Testis (tissue), 3 donors: ENCODE data around the gene VWA8. TPM values are rescaled to one million over a fixed set of nuclear protein-coding genes. Genes with fewer than 3 reads are reported as not detected.
"Not testable (repeated sequence)": the region's sequence is repeated elsewhere in the genome, so short reads cannot be mapped to it uniquely, and the experiment has no call there.

Experiments used
- DNase-seq: peaks from one replicate; pipeline ENCODE4 v3.0.0-alpha.2; 2019
- H3K27ac ChIP-seq, 2 donors: fragments of 200-600 bp; sonication (generic); one replicate each; pipeline ENCODE4 v1.5.1; 2019
- H3K27me3 ChIP-seq: fragments of 200-600 bp; sonication (generic); one replicate; pipeline ENCODE4 v1.5.1; 2019
- H3K36me3 ChIP-seq: fragments of 200-600 bp; sonication (generic); one replicate; pipeline ENCODE4 v1.5.1; 2017; ENCODE audit warnings: low read depth; ENCODE audit errors: missing control alignments
- H3K4me1 ChIP-seq: fragments of 200-600 bp; sonication (generic); one replicate; pipeline ENCODE4 v1.5.1; 2019
- H3K4me3 ChIP-seq, 2 donors: fragments of 200-600 bp; sonication (generic); one replicate each; pipeline ENCODE4 v1.5.1; 2017 to 2019
- H3K9me3 ChIP-seq: fragments of 200-600 bp; sonication (generic); one replicate; pipeline ENCODE4 v1.5.1; 2017
- POLR2A ChIP-seq: fragments of 450-650 bp; IDR thresholded peaks from one replicate; pipeline ENCODE4 v1.6.1; 2017; ENCODE audit warnings: antibody characterized with exemption, mild to moderate bottlenecking, moderate library complexity
- WGBS, 2 donors: methylation state at CpG; one replicate each; pipeline ENCODE4 v1.1.5; 2018; 5-methylcytosine and 5-hydroxymethylcytosine counted together
- intact Hi-C: fragments of 100-400 bp; cut with DNase I; formaldehyde crosslinking; loops from one replicate; pipeline ENCODE4 v1.15.1; 2023; ENCODE audit warnings: low total_unique reads
- polyA plus RNA-seq: library from polyadenylated mRNA; stranded (reverse); fragments of 350-450 nt; fragmentation: Illumina TruSeq; extraction: RNeasy Lipid Tissue Mini Kit (QIAGEN cat#74804); gene quantifications from one replicate; pipeline ENCODE4 v1.2.3, GENCODE V29; 2014; ENCODE audit warnings: low read depth, low replicate concordance; ENCODE audit not compliant: insufficient read depth
- total RNA-seq, 2 donors: library from RNA; depleted of rRNA; stranded (reverse); fragments of >200 nt; gene quantifications; one replicate each; pipeline ENCODE4 v1.2.3, GENCODE V29; 2016
- TF ChIP-seq, protein P1 (sequence below), 3 experiments: fragments of 450-650 bp in 2 of 3; fragments of 200-600 bp in 1 of 3; sonication (generic) in 1 of 3; IDR thresholded peaks; one replicate each; pipeline ENCODE4 v1.5.1; 2016 to 2019; ENCODE audit warnings: antibody characterized with exemption in 3 of 3, mild to moderate bottlenecking in 2 of 3, moderate library complexity in 1 of 3

VWA8 gene
- total and polyA plus RNA-seq, 3 donors from 2014 or later = 6.9 to 27.1 (median 15.2) TPM

DNA sequence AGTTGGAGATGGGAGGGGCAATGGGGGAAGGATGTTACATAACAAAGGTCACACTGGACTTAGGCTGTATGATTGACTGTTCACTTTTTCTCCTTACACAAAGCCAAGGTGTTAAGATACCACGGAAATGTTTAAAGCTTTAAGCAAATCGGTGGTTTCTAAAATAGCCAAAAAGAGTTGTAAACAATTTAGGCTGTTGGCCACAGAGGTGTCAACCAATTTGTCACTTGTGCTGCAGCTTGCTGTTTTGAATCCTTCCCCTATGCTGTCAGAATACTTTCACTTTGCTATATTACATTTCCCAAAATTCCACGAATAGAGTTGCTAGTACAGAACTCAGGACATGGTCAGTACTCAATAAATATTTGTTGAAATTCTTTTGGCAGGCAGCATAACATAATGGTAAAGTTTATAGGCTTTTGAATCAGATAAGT lies 149.3 kb downstream of the VWA8 start:
- Histone ChIP-seq H3K27ac (no peak overlapping the region), H3K9me3 (no peaks in the 10 kb centered on the region), H3K4me1 (no peaks in the 10 kb centered on the region), H3K36me3 (no peaks in the 10 kb centered on the region), H3K27me3 (no peaks in the 10 kb centered on the region), H3K4me3 (no peak overlapping the region)
- intact Hi-C loops = no loop called here
- no peak for TF ChIP-seq POLR2A
- TF ChIP-seq, protein P1, sequence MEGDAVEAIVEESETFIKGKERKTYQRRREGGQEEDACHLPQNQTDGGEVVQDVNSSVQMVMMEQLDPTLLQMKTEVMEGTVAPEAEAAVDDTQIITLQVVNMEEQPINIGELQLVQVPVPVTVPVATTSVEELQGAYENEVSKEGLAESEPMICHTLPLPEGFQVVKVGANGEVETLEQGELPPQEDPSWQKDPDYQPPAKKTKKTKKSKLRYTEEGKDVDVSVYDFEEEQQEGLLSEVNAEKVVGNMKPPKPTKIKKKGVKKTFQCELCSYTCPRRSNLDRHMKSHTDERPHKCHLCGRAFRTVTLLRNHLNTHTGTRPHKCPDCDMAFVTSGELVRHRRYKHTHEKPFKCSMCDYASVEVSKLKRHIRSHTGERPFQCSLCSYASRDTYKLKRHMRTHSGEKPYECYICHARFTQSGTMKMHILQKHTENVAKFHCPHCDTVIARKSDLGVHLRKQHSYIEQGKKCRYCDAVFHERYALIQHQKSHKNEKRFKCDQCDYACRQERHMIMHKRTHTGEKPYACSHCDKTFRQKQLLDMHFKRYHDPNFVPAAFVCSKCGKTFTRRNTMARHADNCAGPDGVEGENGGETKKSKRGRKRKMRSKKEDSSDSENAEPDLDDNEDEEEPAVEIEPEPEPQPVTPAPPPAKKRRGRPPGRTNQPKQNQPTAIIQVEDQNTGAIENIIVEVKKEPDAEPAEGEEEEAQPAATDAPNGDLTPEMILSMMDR (IDR thresholded peaks at IDR 0.05) = no peak
- no peak for DNase-seq
- WGBS, 2 donors = 65 to 71% methylated on average over 3 of the region's 3 CpGs

DNA sequence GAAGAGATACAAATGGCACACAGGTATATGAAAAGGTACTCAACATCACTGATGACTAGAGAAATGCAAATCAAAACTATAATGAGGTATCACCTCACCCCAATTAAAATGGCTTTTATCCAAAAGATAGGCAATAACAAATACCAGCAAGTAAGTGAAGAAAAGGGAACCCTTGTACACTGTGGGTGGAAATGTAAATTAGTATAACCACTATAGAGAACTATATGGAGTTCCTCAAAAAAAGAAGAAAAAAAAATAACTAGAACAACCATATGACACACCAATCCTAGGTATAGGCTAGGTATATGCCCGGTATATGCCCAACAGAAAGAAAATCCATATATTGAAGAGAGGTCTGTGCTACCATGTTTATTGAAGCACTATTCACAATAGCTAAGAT lies 150.9 kb downstream of the VWA8 start:
- TF ChIP-seq, protein P1 (IDR thresholded peaks at IDR 0.05) = no peak
- TF ChIP-seq POLR2A = no peak
- no peaks in the 10 kb centered on the region for H3K27me3 ChIP-seq
- intact Hi-C loops = no loop called here
- 91 to 100% methylated on average over 1 of the region's 1 CpG for WGBS, 2 donors
- H3K36me3 ChIP-seq = no peaks in the 10 kb centered on the region
- no peaks in the 10 kb centered on the region for H3K9me3 ChIP-seq
- H3K4me1 ChIP-seq = no peaks in the 10 kb centered on the region
- H3K27ac ChIP-seq = no peak overlapping the region
- no peak for DNase-seq
- H3K4me3 ChIP-seq = no peak overlapping the region

- DNase-seq, H3K36me3 ChIP-seq, H3K4me3 ChIP-seq, H3K27ac ChIP-seq, H3K27me3 ChIP-seq, H3K9me3 ChIP-seq, H3K4me1 ChIP-seq, intact Hi-C loops: not testable (repeated sequence)
- WGBS, 2 donors = 93% methylated on average over 3 of the region's 3 CpGs
Observed at GRCh38 chr13:41803445-41803735, 157.5 kb downstream of the VWA8 start.

DNA sequence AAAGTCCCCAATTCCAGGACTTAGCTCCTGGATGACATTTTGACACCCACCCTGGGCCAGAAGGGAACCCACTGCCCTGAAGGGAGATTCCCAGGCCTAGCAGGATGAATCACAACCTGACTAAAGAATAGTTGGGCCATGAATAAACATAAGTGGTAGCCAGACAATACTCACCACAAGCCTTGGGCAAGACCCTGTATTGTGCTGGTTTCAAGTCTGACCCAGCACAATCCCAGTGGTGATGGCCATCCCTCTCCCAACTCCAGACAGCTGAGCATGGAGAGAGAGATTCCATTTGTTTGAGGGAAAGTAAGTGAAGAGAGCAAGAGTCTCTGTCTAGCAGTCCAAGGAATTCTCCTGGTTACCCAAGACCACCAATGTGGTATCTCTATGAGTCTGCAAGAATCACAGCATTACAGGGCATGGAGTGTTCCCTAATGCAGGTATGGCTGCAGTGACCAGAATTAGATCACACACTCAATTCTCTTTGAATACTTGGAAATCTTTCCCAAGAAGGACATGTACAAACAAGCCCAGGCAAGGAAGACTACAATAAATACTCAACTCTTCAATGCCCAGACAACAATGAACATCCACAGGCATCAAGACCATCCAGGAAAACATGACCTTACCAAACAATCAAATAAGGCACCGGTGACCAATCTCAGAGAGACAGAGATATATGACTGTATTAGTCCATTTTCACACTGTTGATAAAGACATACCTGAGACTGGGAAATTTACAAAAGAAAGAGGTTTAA lies 158.0 kb downstream of the VWA8 start:
- WGBS, 2 donors = 100% methylated on average over 1 of the region's 1 CpG
- DNase-seq = no peak
- H3K27ac ChIP-seq = no peak overlapping the region
- intact Hi-C loops = no loop called here
- TF ChIP-seq, protein P1 (IDR thresholded peaks at IDR 0.05) = no peak
- no peak for TF ChIP-seq POLR2A
- H3K9me3 ChIP-seq = no peaks in the 10 kb centered on the region
- no peaks in the 10 kb centered on the region for H3K36me3 ChIP-seq
- H3K27me3 ChIP-seq = no peaks in the 10 kb centered on the region
- H3K4me3 ChIP-seq = no peak overlapping the region
- H3K4me1 ChIP-seq = no peaks in the 10 kb centered on the region

DNA sequence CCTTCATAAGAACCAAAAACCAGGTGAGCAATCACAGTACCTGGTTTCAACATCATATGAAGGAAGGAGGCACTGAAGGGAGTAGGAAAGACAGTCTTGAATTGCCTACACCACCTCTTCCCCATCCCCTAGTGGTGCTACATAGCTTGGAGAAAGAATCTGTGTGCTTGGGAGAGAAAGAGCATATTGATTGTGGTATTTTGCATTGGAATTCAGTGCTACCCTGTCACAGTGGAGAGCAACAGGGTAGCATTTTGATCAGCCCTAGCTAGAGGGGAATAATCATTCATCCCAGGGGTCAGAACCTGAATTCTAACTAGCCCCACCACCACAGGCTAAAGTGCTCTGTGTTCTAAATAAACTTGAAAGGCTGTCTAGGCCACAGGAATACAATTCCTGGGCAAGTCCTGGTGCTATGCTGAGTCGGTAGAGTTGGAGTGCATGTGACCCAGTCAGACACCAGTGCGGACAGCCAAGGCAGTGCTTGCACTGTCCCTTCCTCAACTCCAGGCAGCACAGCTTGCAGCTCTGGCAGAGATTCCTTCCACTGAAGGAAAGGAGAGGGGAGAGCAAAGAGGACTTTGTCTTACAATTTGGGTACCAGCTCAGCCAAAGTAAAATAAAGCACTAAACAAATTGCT lies 158.7 kb downstream of the VWA8 start:
- no peak for TF ChIP-seq POLR2A
- TF ChIP-seq, protein P1 (IDR thresholded peaks at IDR 0.05) = no peak
- WGBS, 2 donors = 97 to 100% methylated on average over 2 of the region's 2 CpGs
- H3K4me1 ChIP-seq = no peaks in the 10 kb centered on the region
- no peak for DNase-seq
- H3K9me3 ChIP-seq = no peaks in the 10 kb centered on the region
- no peaks in the 10 kb centered on the region for H3K36me3 ChIP-seq
- H3K4me3 ChIP-seq = no peak overlapping the region
- no peak overlapping the region for H3K27ac ChIP-seq
- no peaks in the 10 kb centered on the region for H3K27me3 ChIP-seq
- intact Hi-C loops = no loop called here
